Transverse colon (tissue), 4 donors: Measurements from ENCODE around the gene TOX2. TPM values are rescaled to one million over a fixed set of nuclear protein-coding genes. Genes with fewer than 3 reads are reported as not detected.

Experiments
- DNase-seq: peaks from one replicate; pipeline ENCODE4 v3.0.0-alpha.2; 2019
- H3K27ac ChIP-seq, 4 donors: fragments of 200-600 bp; sonication (generic); 2 replicates each; pipeline ENCODE4 v1.5.1; 2016 to 2018; ENCODE audit warnings: inconsistent platforms in 4 of 4
- H3K27me3 ChIP-seq: fragments of 200-600 bp; sonication (generic); 2 replicates; pipeline ENCODE4 v1.5.1; 2017; ENCODE audit warnings: inconsistent platforms
- H3K36me3 ChIP-seq, 4 donors: fragments of 200-600 bp; sonication (generic); 2 replicates each; pipeline ENCODE4 v1.5.1; 2017 to 2019; ENCODE audit warnings: inconsistent platforms in 4 of 4
- H3K4me1 ChIP-seq, 4 donors: fragments of 200-600 bp; sonication (generic); 2 replicates each; pipeline ENCODE4 v1.5.1; 2017 to 2020; ENCODE audit warnings: inconsistent platforms in 4 of 4
- H3K4me3 ChIP-seq, 4 donors: fragments of 200-600 bp; sonication (generic); 1 replicate in 1 of 4; 2 replicates in 3 of 4; pipeline versions ENCODE4 v1.5.1 to v1.6.1; 2017 to 2019; ENCODE audit warnings: inconsistent platforms in 4 of 4
- H3K9me3 ChIP-seq, 2 donors: fragments of 200-600 bp; sonication (generic); 2 replicates each; pipeline ENCODE4 v1.5.1; 2017 to 2019; ENCODE audit warnings: inconsistent platforms in 2 of 2
- CTCF ChIP-seq, 5 experiments: fragments of 200-600 bp in 3 of 5; fragments of 450-650 bp in 2 of 5; sonication (generic) in 3 of 5; IDR thresholded peaks; 1 replicate in 2 of 5; 2 replicates in 3 of 5; pipeline ENCODE4 v1.5.1; 2016 to 2017; ENCODE audit warnings: antibody characterized with exemption in 5 of 5, inconsistent platforms in 3 of 5, mild to moderate bottlenecking in 2 of 5, moderate library complexity in 1 of 5
- EP300 ChIP-seq: sonication (generic); formaldehyde crosslinking; IDR thresholded peaks from one replicate; pipeline ENCODE4 v1.6.1; 2017; ENCODE audit warnings: antibody characterized with exemption, low read depth
- POLR2A ChIP-seq: fragments of 450-650 bp; IDR thresholded peaks from one replicate; pipeline ENCODE4 v1.6.1; 2016; ENCODE audit warnings: antibody characterized with exemption, mild to moderate bottlenecking, moderate library complexity
- POLR2AphosphoS5 ChIP-seq, 3 donors: sonication (generic); formaldehyde crosslinking; IDR thresholded peaks; one replicate each; pipeline ENCODE4 v1.6.1; 2016; ENCODE audit warnings: antibody characterized with exemption in 3 of 3
- WGBS, 2 donors: methylation state at CpG; one replicate each; pipeline ENCODE4 v1.1.5; 2018; ENCODE audit warnings: low coverage in 1 of 2; 5-methylcytosine and 5-hydroxymethylcytosine counted together
- in situ Hi-C, 4 donors: fragments of 200-750 bp; cut with MboI; loops; one replicate each; pipeline versions ENCODE4 v1.15.0 to v1.15.1; 2017; ENCODE audit warnings: low sequenced_read_pairs in 3 of 4, low pct_ligation_motif_present in 1 of 4, low pct_unique_long_range_greater_than_20kb in 1 of 4
- intact Hi-C: fragments of 100-400 bp; cut with DNase I; formaldehyde crosslinking; loops from one replicate; pipeline ENCODE4 v1.15.1; 2023; ENCODE audit warnings: low total_unique reads
- total RNA-seq, 4 donors: library from RNA; depleted of rRNA; stranded (reverse); fragments of >200 nt; gene quantifications; one replicate each; pipeline ENCODE4 v1.1.0, GENCODE V29; 2016

The TOX2 gene
- total RNA-seq, 4 donors from 2014 or later = 1.5 to 15.7 (median 6.8) TPM

GRCh38 chr20:44003609-44004008 lies 89.0 kb downstream of the TOX2 start:
- TF ChIP-seq POLR2AphosphoS5 (IDR thresholded peaks at IDR 0.05) = no peak
- no peak for TF ChIP-seq POLR2A
- TF ChIP-seq EP300 = no peak
- TF ChIP-seq CTCF (IDR thresholded peaks at IDR 0.05) = no peak
- intact Hi-C loops (no loop called here), in situ Hi-C loops (no loop called here)
- Histone ChIP-seq H3K36me3 (no peaks in the 10 kb centered on the region), H3K27ac (no peak overlapping the region), H3K4me1 (no peaks in the 10 kb centered on the region), H3K9me3 (no peaks in the 10 kb centered on the region), H3K27me3 (no peaks in the 10 kb centered on the region), H3K4me3 (no peak overlapping the region)
- no peak for DNase-seq
- 89% methylated on average over 5 of the region's 5 CpGs; no CpG with 5 or more reads in 1 of the 2 donors for WGBS, 2 donors

- Histone ChIP-seq H3K36me3 (no peaks in the 10 kb centered on the region), H3K4me3 (no peak overlapping the region), H3K9me3 (no peaks in the 10 kb centered on the region), H3K27ac (no peak overlapping the region), H3K4me1 (peaks cover 0 to 6% (median under 1%) of the 10 kb centered on the region in 4 donors), H3K27me3 (no peaks in the 10 kb centered on the region)
- no peak for TF ChIP-seq CTCF (IDR thresholded peaks at IDR 0.05)
- TF ChIP-seq EP300 = no peak
- TF ChIP-seq POLR2AphosphoS5 (IDR thresholded peaks at IDR 0.05) = no peak
- no peak for TF ChIP-seq POLR2A
- DNase-seq = no peak
- intact Hi-C loops = no loop called here
- in situ Hi-C loops = no loop called here
- 92% methylated on average over 4 of the region's 4 CpGs; no CpG with 5 or more reads in 1 of the 2 donors for WGBS, 2 donors
Observed at GRCh38 chr20:44004306-44004915, 89.8 kb downstream of the TOX2 start.

- H3K9me3 ChIP-seq = no peaks in the 10 kb centered on the region
- no peaks in the 10 kb centered on the region for H3K27me3 ChIP-seq
- no peak for TF ChIP-seq POLR2AphosphoS5 (IDR thresholded peaks at IDR 0.05)
- TF ChIP-seq EP300 = no peak
- TF ChIP-seq CTCF (IDR thresholded peaks at IDR 0.05) = no peak
- no peak for TF ChIP-seq POLR2A
- intact Hi-C loops = no loop called here
- H3K27ac ChIP-seq = no peak overlapping the region
- no peaks in the 10 kb centered on the region for H3K36me3 ChIP-seq
- DNase-seq = no peak
- in situ Hi-C loops = no loop called here
- WGBS, 2 donors = 33 to 86% methylated on average over 3 of the region's 3 CpGs
- H3K4me1 ChIP-seq = peaks cover 3 to 17% (median 8%) of the 10 kb centered on the region in 4 donors
- H3K4me3 ChIP-seq = no peak overlapping the region
Observed at GRCh38 chr20:44005661-44006060, 91.0 kb downstream of the TOX2 start.

- TF ChIP-seq POLR2A (no peak), POLR2AphosphoS5 (IDR thresholded peaks at IDR 0.05) (no peak), CTCF (IDR thresholded peaks at IDR 0.05) (no peak), EP300 (no peak)
- DNase-seq = no peak
- Histone ChIP-seq H3K36me3 (no peaks in the 10 kb centered on the region), H3K4me1 (peaks cover 3 to 21% (median 8%) of the 10 kb centered on the region in 4 donors), H3K27ac (no peak overlapping the region), H3K4me3 (no peak overlapping the region), H3K9me3 (no peaks in the 10 kb centered on the region), H3K27me3 (no peaks in the 10 kb centered on the region)
- in situ Hi-C loops = no loop called here
- intact Hi-C loops = no loop called here
- 96 to 100% methylated on average over 4 to 6 of the region's 6 CpGs for WGBS, 2 donors
Observed at GRCh38 chr20:44006126-44006525, 91.5 kb downstream of the TOX2 start.
